Measurements from ENCODE around the gene SMG9. TPM values are rescaled to one million over a fixed set of nuclear protein-coding genes. Genes with fewer than 3 reads are reported as not detected.

The SMG9 gene
- total RNA-seq, 1 donor from 2014 or later, result 35.0 TPM

- Histone ChIP-seq H3K4me2 (ENCODE audit: low read length) (no peak overlapping the region), H3K36me3 (ENCODE audit: insufficient read depth, low read length) (no peaks in the 10 kb centered on the region), H3K4me1 (ENCODE audit: insufficient read depth, low read length) (peaks cover 19% of the 10 kb centered on the region), H3K27ac (ENCODE audit: low read depth, low read length) (no peak overlapping the region), H3K79me2 (ENCODE audit: insufficient read depth, low read length) (no peaks in the 10 kb centered on the region), H3K9me3 (ENCODE audit: insufficient read depth, low read depth, low read length) (peaks cover 20% of the 10 kb centered on the region), H3K9ac (ENCODE audit: low read length) (no peak overlapping the region), H4K20me1 (ENCODE audit: insufficient read depth, low read length) (no peaks in the 10 kb centered on the region), H3K4me3 (ENCODE audit: insufficient read depth, low read depth, low read length) (no peak overlapping the region), H3K27me3 (ENCODE audit: insufficient read depth, low read length) (peaks cover 7% of the 10 kb centered on the region), H2AFZ (ENCODE audit: low read depth, low read length) (no peak overlapping the region)
- Mint-ChIP-seq H3K27ac (ENCODE audit: unreplicated experiment) (no peak overlapping the region), H3K9me3 (ENCODE audit: unreplicated experiment) (peaks cover 21% of the 10 kb centered on the region), H3K36me3 (ENCODE audit: low read depth, unreplicated experiment) (peaks cover 6% of the 10 kb centered on the region), H3K4me1 (ENCODE audit: low read depth, unreplicated experiment) (peaks cover under 1% of the 10 kb centered on the region), H3K27me3 (ENCODE audit: low read depth, unreplicated experiment) (peaks cover 42% of the 10 kb centered on the region), H3K4me3 (ENCODE audit: unreplicated experiment) (no peak overlapping the region)
- DNase-seq (ENCODE audit: low read depth) (no peak), FAIRE-seq (no peak)
- TF ChIP-seq EZH2 (IDR thresholded peaks at IDR 0.05; ENCODE audit: insufficient read depth, low read length), result no peak
- no peak for TF ChIP-seq CTCF (IDR thresholded peaks at IDR 0.05; ENCODE audit: insufficient read depth, low read depth, low read length)
Measured at GRCh38 chr19:43695985-43696704, 58.6 kb downstream of the SMG9 start.

GRCh38 chr19:43694553-43694952 is 60.2 kb downstream of the SMG9 start:
- Histone ChIP-seq H3K36me3 (ENCODE audit: insufficient read depth, low read length) (no peaks in the 10 kb centered on the region), H3K9me3 (ENCODE audit: insufficient read depth, low read depth, low read length) (peaks cover 20% of the 10 kb centered on the region), H3K4me1 (ENCODE audit: insufficient read depth, low read length) (peaks cover 4% of the 10 kb centered on the region), H3K27me3 (ENCODE audit: insufficient read depth, low read length) (peaks cover 7% of the 10 kb centered on the region), H3K9ac (ENCODE audit: low read length) (no peak overlapping the region), H3K79me2 (ENCODE audit: insufficient read depth, low read length) (no peaks in the 10 kb centered on the region), H3K4me3 (ENCODE audit: insufficient read depth, low read depth, low read length) (no peak overlapping the region), H3K4me2 (ENCODE audit: low read length) (no peak overlapping the region), H2AFZ (ENCODE audit: low read depth, low read length) (no peak overlapping the region), H4K20me1 (ENCODE audit: insufficient read depth, low read length) (no peaks in the 10 kb centered on the region), H3K27ac (ENCODE audit: low read depth, low read length) (no peak overlapping the region)
- no peak overlapping the region for H3K27ac Mint-ChIP-seq (ENCODE audit: unreplicated experiment)
- no peak for TF ChIP-seq EZH2 (IDR thresholded peaks at IDR 0.05; ENCODE audit: insufficient read depth, low read length)
- no peak for TF ChIP-seq CTCF (IDR thresholded peaks at IDR 0.05; ENCODE audit: insufficient read depth, low read depth, low read length)
- peaks cover 22% of the 10 kb centered on the region for H3K9me3 Mint-ChIP-seq (ENCODE audit: unreplicated experiment)
- peaks cover 6% of the 10 kb centered on the region for H3K36me3 Mint-ChIP-seq (ENCODE audit: low read depth, unreplicated experiment)
- no peak overlapping the region for H3K4me3 Mint-ChIP-seq (ENCODE audit: unreplicated experiment)
- DNase-seq (ENCODE audit: low read depth) (no peak), FAIRE-seq (no peak)
- peaks cover 35% of the 10 kb centered on the region for H3K27me3 Mint-ChIP-seq (ENCODE audit: low read depth, unreplicated experiment)
- no peaks in the 10 kb centered on the region for H3K4me1 Mint-ChIP-seq (ENCODE audit: low read depth, unreplicated experiment)

GRCh38 chr19:43692877-43693276 is 61.9 kb downstream of the SMG9 start:
- Histone ChIP-seq H3K27me3 (ENCODE audit: insufficient read depth, low read length) (peaks cover 4% of the 10 kb centered on the region), H3K36me3 (ENCODE audit: insufficient read depth, low read length) (no peaks in the 10 kb centered on the region), H2AFZ (ENCODE audit: low read depth, low read length) (no peak overlapping the region), H4K20me1 (ENCODE audit: insufficient read depth, low read length) (no peaks in the 10 kb centered on the region), H3K27ac (ENCODE audit: low read depth, low read length) (no peak overlapping the region), H3K4me2 (ENCODE audit: low read length) (no peak overlapping the region), H3K79me2 (ENCODE audit: insufficient read depth, low read length) (no peaks in the 10 kb centered on the region), H3K4me3 (ENCODE audit: insufficient read depth, low read depth, low read length) (no peak overlapping the region), H3K9ac (ENCODE audit: low read length) (no peak overlapping the region), H3K9me3 (ENCODE audit: insufficient read depth, low read depth, low read length) (peaks cover 20% of the 10 kb centered on the region), H3K4me1 (ENCODE audit: insufficient read depth, low read length) (no peaks in the 10 kb centered on the region)
- peaks cover 33% of the 10 kb centered on the region for H3K27me3 Mint-ChIP-seq (ENCODE audit: low read depth, unreplicated experiment)
- H3K4me1 Mint-ChIP-seq (ENCODE audit: low read depth, unreplicated experiment), result no peaks in the 10 kb centered on the region
- no peak for TF ChIP-seq EZH2 (IDR thresholded peaks at IDR 0.05; ENCODE audit: insufficient read depth, low read length)
- peaks cover 22% of the 10 kb centered on the region for H3K9me3 Mint-ChIP-seq (ENCODE audit: unreplicated experiment)
- no peak overlapping the region for H3K27ac Mint-ChIP-seq (ENCODE audit: unreplicated experiment)
- H3K4me3 Mint-ChIP-seq (ENCODE audit: unreplicated experiment), result no peak overlapping the region
- FAIRE-seq (no peak), DNase-seq (ENCODE audit: low read depth) (no peak)
- peaks cover 6% of the 10 kb centered on the region for H3K36me3 Mint-ChIP-seq (ENCODE audit: low read depth, unreplicated experiment)

All from astrocyte (in vitro differentiated cells and primary cell).